ENCODE measurements around the gene BTBD6. TPM values are rescaled to one million over a fixed set of nuclear protein-coding genes. Genes with fewer than 3 reads are reported as not detected.

Gene BTBD6
- total RNA-seq, 1 experiment from 2014 or later = 0.26 TPM

DNA sequence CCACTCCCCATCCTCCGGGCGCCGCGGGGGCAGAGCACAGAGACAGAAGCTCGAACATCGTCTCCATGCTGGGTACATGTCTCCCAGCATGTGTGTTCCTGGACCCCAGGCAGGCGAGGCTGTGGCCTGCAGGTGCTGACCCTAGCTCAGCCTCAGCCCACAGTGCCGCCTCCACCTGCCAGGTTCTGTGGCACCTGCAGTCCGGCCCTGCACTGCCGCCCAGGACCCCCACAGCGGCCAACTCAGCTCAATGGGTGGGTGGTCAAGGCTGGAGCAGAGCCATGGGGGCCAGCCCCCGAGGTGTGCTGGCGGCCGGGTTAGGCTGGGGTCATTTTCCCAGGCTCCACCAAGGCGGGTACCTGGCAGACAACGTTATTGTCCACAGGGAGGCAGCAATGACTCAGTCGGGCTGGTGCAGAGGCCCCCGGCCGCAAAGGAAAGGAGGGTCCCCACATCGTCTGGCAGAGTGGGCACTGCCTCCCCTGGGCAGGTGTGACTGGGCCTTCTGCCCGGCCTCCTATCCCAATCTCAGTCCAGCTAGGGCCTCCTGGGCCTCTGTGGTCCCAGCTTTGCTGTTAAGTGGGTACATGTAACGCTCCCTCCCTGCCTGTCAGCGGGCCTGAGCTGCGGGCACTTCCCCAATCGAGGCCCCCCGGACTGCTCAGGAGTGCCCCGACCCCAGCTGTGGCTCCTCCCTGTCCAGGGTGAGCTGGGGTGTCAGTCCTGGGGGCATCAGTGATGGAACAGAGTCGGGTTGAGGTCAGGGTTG, 47.0 kb upstream of the BTBD6 start:
- Histone ChIP-seq H3K27me3 (ENCODE audit: control insufficient read depth, insufficient read depth, low read length) (no peaks in the 10 kb centered on the region), H3K9me3 (ENCODE audit: control insufficient read depth, insufficient read depth, low read depth, low read length) (no peaks in the 10 kb centered on the region), H3K4me3 (ENCODE audit: low read depth in 2 of 2, low read length in 2 of 2) (no peak overlapping the region), H3K36me3 (ENCODE audit: control insufficient read depth, insufficient read depth, low read length) (no peaks in the 10 kb centered on the region), H3K4me1 (ENCODE audit: control insufficient read depth, insufficient read depth, low read length) (peaks cover 4% of the 10 kb centered on the region; the same call in 1 of the 2 replicates), H3K27ac (ENCODE audit: low read length) (no peak overlapping the region)
- no peak for TF ChIP-seq TCF7L2 (IDR thresholded peaks at IDR 0.05; ENCODE audit: low read depth, low read length)
- no peak for TF ChIP-seq POLR2AphosphoS5 (IDR thresholded peaks at IDR 0.05; ENCODE audit: low read depth, low read length)
- TF ChIP-seq, protein P1, sequence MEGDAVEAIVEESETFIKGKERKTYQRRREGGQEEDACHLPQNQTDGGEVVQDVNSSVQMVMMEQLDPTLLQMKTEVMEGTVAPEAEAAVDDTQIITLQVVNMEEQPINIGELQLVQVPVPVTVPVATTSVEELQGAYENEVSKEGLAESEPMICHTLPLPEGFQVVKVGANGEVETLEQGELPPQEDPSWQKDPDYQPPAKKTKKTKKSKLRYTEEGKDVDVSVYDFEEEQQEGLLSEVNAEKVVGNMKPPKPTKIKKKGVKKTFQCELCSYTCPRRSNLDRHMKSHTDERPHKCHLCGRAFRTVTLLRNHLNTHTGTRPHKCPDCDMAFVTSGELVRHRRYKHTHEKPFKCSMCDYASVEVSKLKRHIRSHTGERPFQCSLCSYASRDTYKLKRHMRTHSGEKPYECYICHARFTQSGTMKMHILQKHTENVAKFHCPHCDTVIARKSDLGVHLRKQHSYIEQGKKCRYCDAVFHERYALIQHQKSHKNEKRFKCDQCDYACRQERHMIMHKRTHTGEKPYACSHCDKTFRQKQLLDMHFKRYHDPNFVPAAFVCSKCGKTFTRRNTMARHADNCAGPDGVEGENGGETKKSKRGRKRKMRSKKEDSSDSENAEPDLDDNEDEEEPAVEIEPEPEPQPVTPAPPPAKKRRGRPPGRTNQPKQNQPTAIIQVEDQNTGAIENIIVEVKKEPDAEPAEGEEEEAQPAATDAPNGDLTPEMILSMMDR (IDR thresholded peaks at IDR 0.05) = peak; percentile 52
- TF ChIP-seq SIN3A (IDR thresholded peaks at IDR 0.05; ENCODE audit: borderline replicate concordance, insufficient read depth, low read depth, low read length) = no peak
- TF ChIP-seq, protein P2, sequence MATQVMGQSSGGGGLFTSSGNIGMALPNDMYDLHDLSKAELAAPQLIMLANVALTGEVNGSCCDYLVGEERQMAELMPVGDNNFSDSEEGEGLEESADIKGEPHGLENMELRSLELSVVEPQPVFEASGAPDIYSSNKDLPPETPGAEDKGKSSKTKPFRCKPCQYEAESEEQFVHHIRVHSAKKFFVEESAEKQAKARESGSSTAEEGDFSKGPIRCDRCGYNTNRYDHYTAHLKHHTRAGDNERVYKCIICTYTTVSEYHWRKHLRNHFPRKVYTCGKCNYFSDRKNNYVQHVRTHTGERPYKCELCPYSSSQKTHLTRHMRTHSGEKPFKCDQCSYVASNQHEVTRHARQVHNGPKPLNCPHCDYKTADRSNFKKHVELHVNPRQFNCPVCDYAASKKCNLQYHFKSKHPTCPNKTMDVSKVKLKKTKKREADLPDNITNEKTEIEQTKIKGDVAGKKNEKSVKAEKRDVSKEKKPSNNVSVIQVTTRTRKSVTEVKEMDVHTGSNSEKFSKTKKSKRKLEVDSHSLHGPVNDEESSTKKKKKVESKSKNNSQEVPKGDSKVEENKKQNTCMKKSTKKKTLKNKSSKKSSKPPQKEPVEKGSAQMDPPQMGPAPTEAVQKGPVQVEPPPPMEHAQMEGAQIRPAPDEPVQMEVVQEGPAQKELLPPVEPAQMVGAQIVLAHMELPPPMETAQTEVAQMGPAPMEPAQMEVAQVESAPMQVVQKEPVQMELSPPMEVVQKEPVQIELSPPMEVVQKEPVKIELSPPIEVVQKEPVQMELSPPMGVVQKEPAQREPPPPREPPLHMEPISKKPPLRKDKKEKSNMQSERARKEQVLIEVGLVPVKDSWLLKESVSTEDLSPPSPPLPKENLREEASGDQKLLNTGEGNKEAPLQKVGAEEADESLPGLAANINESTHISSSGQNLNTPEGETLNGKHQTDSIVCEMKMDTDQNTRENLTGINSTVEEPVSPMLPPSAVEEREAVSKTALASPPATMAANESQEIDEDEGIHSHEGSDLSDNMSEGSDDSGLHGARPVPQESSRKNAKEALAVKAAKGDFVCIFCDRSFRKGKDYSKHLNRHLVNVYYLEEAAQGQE (IDR thresholded peaks at IDR 0.05; ENCODE audit: insufficient read depth in 1 of 2, low read depth in 2 of 2, low read length in 1 of 2) = no peak
- CTCF ChIA-PET = interaction anchor here (0.6 kb wide), 1 partner anchor 211 kb away, joined by 8 read pairs; no protein-coding TSS in a partner anchor
- no peak for DNase-seq (ENCODE audit: low read depth, low spot score)
- no TSS peak for BruUV-seq (replicated peaks)
- no peak for ATAC-seq
- intact Hi-C loops (cut with micrococcal nuclease; ENCODE audit: unreplicated experiment) (loop anchor here (5.0 kb wide), 1 partner anchor 81 kb away; no protein-coding TSS in a partner anchor), in situ Hi-C loops (cut with HindIII; ENCODE audit: low pct_unique_long_range_greater_than_20kb, low sequenced_read_pairs) (no loop called here)
- POLR2A ChIA-PET = no interaction called here

DNA sequence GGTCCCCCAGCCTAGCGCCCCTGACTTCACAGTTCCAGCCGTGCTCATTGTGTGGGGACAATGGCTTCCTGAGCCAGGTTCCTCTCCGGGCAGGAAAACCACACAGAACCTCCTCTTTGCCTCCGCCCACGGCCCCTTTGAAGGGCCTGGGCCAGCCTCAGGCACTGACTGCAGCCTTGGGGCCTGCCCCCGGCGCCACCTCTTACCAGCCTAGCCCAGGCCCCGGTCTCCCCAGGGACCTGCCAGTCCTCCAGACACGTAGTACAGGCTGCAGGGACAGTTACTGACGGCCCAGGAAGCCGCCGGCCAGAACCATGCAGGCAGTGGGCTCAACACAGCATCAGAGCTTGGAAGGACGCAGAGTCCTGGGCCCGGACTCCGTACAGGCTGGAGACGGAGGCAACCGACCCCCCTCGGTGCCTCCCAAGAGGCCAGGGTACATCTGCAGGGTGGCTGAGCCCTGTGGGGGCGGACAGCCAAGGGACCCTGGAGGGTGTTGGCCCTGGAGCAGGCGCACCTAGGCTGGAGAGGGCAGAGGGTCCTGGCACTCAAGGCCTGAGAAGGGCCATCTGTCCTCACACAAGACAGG, 46.3 kb upstream of the BTBD6 start:
- ATAC-seq (no peak), DNase-seq (ENCODE audit: low read depth, low spot score) (no peak)
- no TSS peak for BruUV-seq (replicated peaks)
- H3K27ac ChIP-seq (ENCODE audit: low read length) = no peak overlapping the region
- no peak overlapping the region for H3K4me3 ChIP-seq (ENCODE audit: low read depth in 2 of 2, low read length in 2 of 2)
- in situ Hi-C loops (cut with HindIII; ENCODE audit: low pct_unique_long_range_greater_than_20kb, low sequenced_read_pairs) (no loop called here), intact Hi-C loops (cut with micrococcal nuclease; ENCODE audit: unreplicated experiment) (loop anchor here (5.0 kb wide), 1 partner anchor 80 kb away; no protein-coding TSS in a partner anchor)
- peaks cover 4% of the 10 kb centered on the region; the same call in 1 of the 2 replicates for H3K4me1 ChIP-seq (ENCODE audit: control insufficient read depth, insufficient read depth, low read length)
- ChIA-PET POLR2A (no interaction called here), CTCF (interaction anchor here (0.6 kb wide), 1 partner anchor 210 kb away, joined by 8 read pairs; no protein-coding TSS in a partner anchor)
- H3K9me3 ChIP-seq (ENCODE audit: control insufficient read depth, insufficient read depth, low read depth, low read length) = no peaks in the 10 kb centered on the region
- H3K36me3 ChIP-seq (ENCODE audit: control insufficient read depth, insufficient read depth, low read length) = no peaks in the 10 kb centered on the region
- TF ChIP-seq TCF7L2 (IDR thresholded peaks at IDR 0.05; ENCODE audit: low read depth, low read length) = no peak
- TF ChIP-seq SIN3A (IDR thresholded peaks at IDR 0.05; ENCODE audit: borderline replicate concordance, insufficient read depth, low read depth, low read length) = no peak
- TF ChIP-seq, protein P2 (IDR thresholded peaks at IDR 0.05; ENCODE audit: insufficient read depth in 1 of 2, low read depth in 2 of 2, low read length in 1 of 2) = no peak
- no peak for TF ChIP-seq POLR2AphosphoS5 (IDR thresholded peaks at IDR 0.05; ENCODE audit: low read depth, low read length)
- TF ChIP-seq, protein P1 (IDR thresholded peaks at IDR 0.05) = no peak
- no peaks in the 10 kb centered on the region for H3K27me3 ChIP-seq (ENCODE audit: control insufficient read depth, insufficient read depth, low read length)

Data from Panc1 (cell line).